NT2/D1 (cell line): Measurements from ENCODE around the gene RPL4.

Experiments used
- DNase-seq: peaks from one replicate; pipeline ENCODE4 v3.0.0-alpha.2; 2011; ENCODE audit warnings: low read depth, low spot score
- H3K27me3 ChIP-seq: 2 replicates; pipeline ENCODE4 v1.6.0; 2011; ENCODE audit warnings: mild to moderate bottlenecking; ENCODE audit not compliant: insufficient read length, insufficient read depth
- H3K36me3 ChIP-seq: 2 replicates; pipeline ENCODE4 v1.6.1; 2011; ENCODE audit warnings: mild to moderate bottlenecking, low read length, mixed read lengths; ENCODE audit not compliant: insufficient read depth, insufficient read length
- H3K4me1 ChIP-seq: 2 replicates; pipeline ENCODE4 v1.5.1; 2011; ENCODE audit not compliant: insufficient read depth, insufficient read length
- H3K4me3 ChIP-seq: 2 replicates; pipeline ENCODE4 v1.5.1; 2011; ENCODE audit warnings: low read depth; ENCODE audit not compliant: insufficient read length
- H3K9ac ChIP-seq: 2 replicates; pipeline ENCODE4 v1.6.0; 2011; ENCODE audit warnings: low read depth; ENCODE audit not compliant: insufficient read length
- H3K9me3 ChIP-seq: 2 replicates; pipeline ENCODE4 v1.5.1; 2011; ENCODE audit warnings: mild to moderate bottlenecking, low read length; ENCODE audit not compliant: insufficient read depth
- SUZ12 ChIP-seq: IDR thresholded peaks from 2 replicates; pipeline ENCODE4 v1.6.1; 2011; ENCODE audit not compliant: insufficient read length, insufficient read depth; ENCODE audit errors: extremely low read depth
- YY1 ChIP-seq: IDR thresholded peaks from 2 replicates; pipeline ENCODE4 v1.6.1; 2011; ENCODE audit not compliant: insufficient read length, insufficient read depth
- ZNF274 ChIP-seq: IDR thresholded peaks from 2 replicates; pipeline ENCODE4 v1.6.1; 2011; ENCODE audit warnings: mild to moderate bottlenecking, low read depth, low read length

The RPL4 gene

GRCh38 chr15:66498501-66499386, 5.9 kb downstream of the RPL4 start:
- H3K4me1 ChIP-seq, result peaks cover 5% of the 10 kb centered on the region
- H3K9ac ChIP-seq, result no peak overlapping the region
- H3K36me3 ChIP-seq, result peaks cover 95% of the 10 kb centered on the region
- TF ChIP-seq YY1 (no peak), ZNF274 (no peak), SUZ12 (no peak)
- no peak overlapping the region for H3K4me3 ChIP-seq
- no peaks in the 10 kb centered on the region for H3K9me3 ChIP-seq
- no peaks in the 10 kb centered on the region for H3K27me3 ChIP-seq
- no peak for DNase-seq

DNA sequence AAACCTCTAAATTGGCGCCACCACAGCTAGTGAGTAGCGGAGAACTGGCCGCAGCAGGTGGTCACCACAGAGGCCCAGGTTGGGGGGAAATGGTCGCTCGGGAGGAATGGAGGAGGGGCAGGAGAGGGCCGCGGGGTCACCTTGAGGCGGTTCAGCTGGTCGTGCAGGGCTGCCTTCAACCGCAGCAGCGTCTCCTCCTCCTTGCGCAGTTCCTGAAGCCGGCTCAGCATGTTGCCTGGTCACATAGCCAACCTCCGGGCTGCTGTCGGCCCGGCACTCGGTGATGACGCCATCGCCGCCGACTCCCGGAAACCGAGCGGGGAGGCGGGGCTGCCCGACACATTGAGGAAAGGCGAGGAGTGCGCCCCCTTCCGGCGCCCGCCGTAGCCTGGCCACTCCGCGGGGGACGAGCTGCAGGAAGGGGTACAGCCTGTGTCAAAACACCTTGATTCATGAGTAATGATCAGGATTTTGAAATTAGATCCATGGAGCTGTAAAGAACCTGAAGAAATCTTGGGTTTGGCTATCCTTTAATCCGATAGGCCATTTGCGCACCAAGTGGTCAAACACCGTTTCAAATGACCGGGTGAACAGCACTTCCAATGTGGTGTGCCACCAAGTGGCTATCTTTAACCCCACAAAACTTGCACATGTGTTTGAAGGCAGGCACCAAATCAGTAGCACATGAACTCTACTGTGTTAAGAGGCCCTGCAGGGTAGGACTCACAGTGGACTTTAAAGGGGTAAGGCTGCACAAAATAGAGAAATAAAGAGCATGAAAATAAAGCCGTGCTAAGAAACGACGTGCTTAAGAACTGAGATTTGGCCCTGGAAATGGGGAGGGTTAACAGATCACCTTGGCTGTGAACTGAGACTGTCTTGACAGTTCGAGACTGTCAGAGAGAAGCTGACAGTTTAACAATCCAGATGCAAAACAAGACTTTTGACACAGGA, 6.9 kb downstream of the RPL4 start, which contains the start of gene SNAPC5:
TSS of gene SNAPC5 (minus strand) at position 261 of the 954 bp plus-strand sequence. CDS start at position 230, 31 bp downstream.
- Histone ChIP-seq H3K9ac (peak within 1 kb of the TSS; percentile 86), H3K36me3 (peaks cover 95% of the 10 kb centered on the region), H3K4me1 (peaks cover 5% of the 10 kb centered on the region), H3K9me3 (no peaks in the 10 kb centered on the region), H3K27me3 (no peaks in the 10 kb centered on the region), H3K4me3 (peak within 1 kb of the TSS; percentile 66)
- DNase-seq, result peak; percentile 98
- TF ChIP-seq YY1 (no peak), SUZ12 (no peak), ZNF274 (no peak)

DNA sequence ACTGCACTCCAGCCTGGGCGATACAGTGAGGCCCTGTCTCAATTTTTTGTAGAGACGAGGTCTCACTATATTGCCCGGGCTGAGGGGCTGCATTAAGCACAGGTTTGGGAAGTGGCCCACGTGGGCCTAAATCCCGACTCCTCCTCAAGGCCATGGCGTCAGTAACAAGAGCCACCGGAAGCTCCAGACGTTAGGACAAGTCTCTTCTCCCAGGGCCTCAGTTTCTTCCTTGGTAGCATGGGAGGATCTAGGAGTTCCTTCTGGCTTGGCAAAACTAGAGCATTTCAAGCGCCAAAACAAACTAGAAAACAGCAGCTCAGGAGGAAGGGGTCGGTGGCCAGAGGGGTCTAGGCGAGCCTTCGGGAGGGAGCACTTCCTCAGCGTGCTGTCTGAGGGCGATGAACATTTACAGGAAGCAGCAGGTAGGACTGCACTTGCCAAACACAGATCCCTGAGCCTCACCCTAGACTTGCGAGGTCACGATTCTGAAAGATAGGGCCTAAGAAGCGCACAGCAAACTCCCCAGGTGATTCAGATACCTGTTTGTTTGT, 7.6 kb downstream of the RPL4 start:
- Histone ChIP-seq H3K4me1 (peaks cover 5% of the 10 kb centered on the region), H3K36me3 (peaks cover 93% of the 10 kb centered on the region), H3K4me3 (peak overlapping the region; percentile 66), H3K9ac (peak overlapping the region; percentile 86), H3K27me3 (no peaks in the 10 kb centered on the region), H3K9me3 (no peaks in the 10 kb centered on the region)
- no peak for DNase-seq
- TF ChIP-seq SUZ12 (no peak), YY1 (no peak), ZNF274 (no peak)

- no peak overlapping the region for H3K4me3 ChIP-seq
- H3K9me3 ChIP-seq, result no peaks in the 10 kb centered on the region
- peaks cover 5% of the 10 kb centered on the region for H3K4me1 ChIP-seq
- H3K36me3 ChIP-seq, result peaks cover 93% of the 10 kb centered on the region
- DNase-seq, result no peak
- H3K27me3 ChIP-seq, result no peaks in the 10 kb centered on the region
- H3K9ac ChIP-seq, result no peak overlapping the region
- no peak for TF ChIP-seq SUZ12
- TF ChIP-seq YY1, result no peak
- TF ChIP-seq ZNF274, result no peak
These were observed 10.4 kb downstream of the RPL4 start for GRCh38 chr15:66494262-66494661.

GRCh38 chr15:66491846-66492245, 12.8 kb downstream of the RPL4 start:
- no peaks in the 10 kb centered on the region for H3K27me3 ChIP-seq
- TF ChIP-seq YY1 (no peak), SUZ12 (no peak), ZNF274 (no peak)
- no peak overlapping the region for H3K4me3 ChIP-seq
- peaks cover 94% of the 10 kb centered on the region for H3K36me3 ChIP-seq
- H3K9me3 ChIP-seq, result no peaks in the 10 kb centered on the region
- peaks cover 1% of the 10 kb centered on the region for H3K4me1 ChIP-seq
- DNase-seq, result no peak
- H3K9ac ChIP-seq, result no peak overlapping the region

DNA sequence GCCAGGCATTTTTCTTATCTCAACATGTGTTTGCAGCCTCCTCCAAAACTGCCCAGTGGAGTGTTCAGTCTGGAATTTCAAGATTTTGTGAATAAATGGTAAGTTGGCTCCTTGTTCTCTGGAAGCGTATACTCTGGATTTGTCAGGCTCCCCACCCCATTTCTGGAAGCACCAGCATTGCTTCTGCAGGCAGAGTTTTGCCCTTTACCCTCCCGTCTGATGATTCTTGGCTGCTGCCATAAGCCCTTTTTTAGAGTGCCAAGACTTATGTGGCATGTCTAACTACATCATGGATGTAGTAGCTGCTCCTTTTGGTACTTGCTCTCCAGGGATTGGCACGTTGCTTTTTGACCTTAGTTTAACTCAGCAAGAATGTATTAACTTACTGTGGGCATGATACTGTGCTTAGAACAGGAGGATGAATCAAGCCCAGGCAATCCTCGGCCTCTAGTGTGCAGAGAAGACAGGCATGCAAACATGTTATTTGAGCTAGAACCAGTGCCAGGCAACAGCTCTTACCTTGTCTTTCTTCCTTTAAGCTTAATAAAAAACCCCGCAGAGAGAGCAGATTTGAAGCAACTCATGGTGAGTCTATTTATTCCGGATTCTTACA, 15.4 kb downstream of the RPL4 start:
- H3K4me3 ChIP-seq, result no peak overlapping the region
- TF ChIP-seq SUZ12, result no peak
- TF ChIP-seq YY1, result no peak
- no peak for TF ChIP-seq ZNF274
- H3K4me1 ChIP-seq, result peaks cover 3% of the 10 kb centered on the region
- no peak for DNase-seq
- H3K36me3 ChIP-seq, result peaks cover 97% of the 10 kb centered on the region
- H3K9ac ChIP-seq, result no peak overlapping the region
- H3K27me3 ChIP-seq, result no peaks in the 10 kb centered on the region
- H3K9me3 ChIP-seq, result no peaks in the 10 kb centered on the region

- no peaks in the 10 kb centered on the region for H3K9me3 ChIP-seq
- H3K36me3 ChIP-seq, result peaks cover 91% of the 10 kb centered on the region
- H3K4me3 ChIP-seq, result no peak overlapping the region
- H3K9ac ChIP-seq, result no peak overlapping the region
- TF ChIP-seq SUZ12, result no peak
- no peaks in the 10 kb centered on the region for H3K27me3 ChIP-seq
- DNase-seq, result no peak
- H3K4me1 ChIP-seq, result peaks cover 3% of the 10 kb centered on the region
These were observed 16.1 kb downstream of the RPL4 start for GRCh38 chr15:66488525-66488924.
